CD1c-positive myeloid dendritic cell (primary cell): ENCODE data around the gene TRPM7.

Experiments
- DNase-seq: peaks from one replicate; pipeline ENCODE4 v3.0.0-alpha.2; 2016; ENCODE audit errors: extremely low spot score

The TRPM7 gene

DNA sequence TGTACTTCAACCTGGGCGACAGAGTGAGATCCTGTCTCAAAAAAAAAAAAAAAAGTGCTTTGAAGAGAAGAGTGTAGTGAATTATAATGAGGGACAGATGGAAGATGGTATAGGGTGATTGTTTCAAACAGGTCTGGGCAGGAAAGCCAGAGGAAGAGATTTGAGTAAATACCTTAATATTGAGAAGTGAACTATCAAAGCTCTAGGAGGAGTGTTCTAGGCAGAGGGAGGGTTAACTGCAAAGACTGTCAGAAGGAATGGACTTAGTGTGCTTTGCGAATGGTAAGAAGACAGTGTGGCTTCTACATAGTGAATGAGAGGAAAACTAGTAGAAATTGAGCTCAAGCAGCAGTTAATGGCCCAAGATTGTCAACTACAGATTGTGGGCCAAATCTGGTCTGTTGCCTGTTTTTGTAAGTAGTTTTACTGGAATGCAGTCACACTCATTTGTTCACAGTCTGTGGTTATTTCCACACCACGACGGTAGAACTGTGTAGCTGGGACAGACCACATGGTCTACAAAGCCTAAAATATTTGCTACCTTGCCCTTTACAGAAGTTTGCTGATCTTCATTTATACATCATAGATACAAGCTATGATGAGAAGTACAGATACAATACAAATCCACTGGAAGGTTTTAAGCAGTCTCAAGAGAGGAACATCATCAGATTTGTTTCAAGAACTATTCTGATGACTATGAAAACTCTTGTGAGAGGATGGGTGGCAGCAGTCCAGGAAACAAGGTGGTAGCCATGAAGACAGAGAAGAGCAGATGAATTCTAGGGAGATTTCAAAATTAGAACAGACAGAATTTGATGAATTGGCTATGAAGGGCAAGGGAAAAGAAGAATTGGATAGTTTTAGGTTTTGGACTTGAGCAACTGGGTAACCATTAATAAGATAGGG, 123.6 kb downstream of the TRPM7 start:
- DNase-seq: no peak

DNA sequence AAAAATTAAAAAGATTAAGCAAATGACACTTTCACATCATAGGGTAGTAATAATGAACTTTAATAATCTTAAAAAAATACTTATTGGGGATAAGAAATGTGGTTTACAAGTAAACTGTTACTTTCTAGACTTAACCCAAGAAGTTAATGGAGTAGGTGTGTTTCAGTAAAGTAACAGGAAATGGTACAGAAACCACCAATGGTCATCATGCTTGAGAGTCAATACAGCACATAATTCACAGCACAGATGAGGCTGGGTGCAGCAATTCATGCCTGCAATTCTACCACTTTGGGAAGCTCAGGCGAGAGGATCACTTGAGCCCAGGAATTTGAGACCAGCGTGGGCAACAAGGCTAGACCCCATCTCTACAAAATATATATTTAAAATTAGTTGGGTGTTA, 128.6 kb downstream of the TRPM7 start:
- no peak for DNase-seq

DNA sequence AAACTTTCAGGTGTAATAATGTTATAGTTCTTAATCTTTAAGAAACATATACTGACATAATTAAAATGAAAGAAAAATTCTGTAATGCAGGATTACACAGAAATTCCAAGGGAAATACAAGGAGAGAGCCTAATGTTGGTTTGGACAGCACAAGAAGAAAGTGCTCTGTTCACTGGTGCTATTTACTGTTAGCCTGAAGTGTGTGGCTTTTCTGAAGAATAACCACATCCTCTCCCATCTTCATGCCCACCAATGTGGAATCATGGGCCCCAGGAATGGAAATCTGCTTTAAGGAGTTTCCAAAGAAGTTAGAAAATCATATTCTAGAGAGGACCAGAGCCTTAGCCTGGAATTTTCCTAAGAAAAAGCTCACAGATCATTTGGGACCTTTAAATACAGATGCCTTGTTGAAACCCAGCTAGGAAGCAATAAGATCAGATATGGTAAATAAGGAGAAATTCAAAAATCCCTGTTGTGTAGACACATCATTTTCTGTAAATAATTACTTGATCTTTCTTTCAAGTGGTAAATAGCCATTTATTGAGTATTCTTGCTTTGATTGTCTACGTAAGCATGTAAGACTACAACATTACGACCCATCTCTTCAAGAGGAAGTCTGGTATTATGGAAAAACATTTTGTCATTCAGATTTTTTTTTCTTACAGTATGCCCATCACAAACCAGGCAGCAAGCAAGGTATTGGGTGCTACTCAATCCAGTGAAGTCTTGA, 129.8 kb downstream of the TRPM7 start:
- peak; percentile 20 for DNase-seq

DNA sequence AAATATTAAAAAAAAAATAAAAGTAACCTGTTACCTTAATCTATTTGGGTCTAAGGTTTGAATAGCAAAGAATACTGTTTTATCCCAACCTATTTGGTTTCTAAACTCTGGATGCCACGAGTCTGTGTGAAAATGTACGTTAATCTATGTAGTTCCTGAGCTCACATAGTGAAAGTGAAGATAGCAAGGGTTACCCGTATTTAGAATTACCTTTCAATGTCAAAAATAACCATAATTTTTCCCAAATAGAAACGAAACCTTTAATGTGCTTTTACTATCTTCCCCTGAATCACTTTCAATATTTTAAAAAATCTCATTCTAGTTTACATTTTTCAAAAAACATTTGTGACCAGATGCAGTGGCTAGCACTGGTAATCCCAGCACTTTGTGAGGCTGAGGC, 134.4 kb downstream of the TRPM7 start:
- DNase-seq: no peak

DNA sequence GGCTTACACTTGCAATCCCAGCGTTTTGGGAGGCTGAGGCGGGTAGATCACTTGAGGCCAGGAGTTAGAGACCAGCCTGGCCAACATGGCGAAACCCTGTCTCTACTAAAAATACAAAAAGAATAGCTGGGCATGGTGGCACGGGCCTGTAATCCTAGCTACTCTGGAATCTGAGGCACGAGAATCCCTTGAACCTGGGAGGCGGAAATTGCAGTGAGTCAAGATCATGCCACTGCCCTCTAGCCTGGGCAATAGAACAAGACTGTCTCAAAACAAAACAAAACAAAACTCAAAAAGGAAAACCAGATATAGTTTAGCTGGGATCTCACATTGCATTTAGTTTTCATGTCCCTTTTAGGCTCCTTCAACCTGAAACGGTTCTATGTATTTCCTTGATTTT, 137.3 kb downstream of the TRPM7 start:
- no peak for DNase-seq

DNA sequence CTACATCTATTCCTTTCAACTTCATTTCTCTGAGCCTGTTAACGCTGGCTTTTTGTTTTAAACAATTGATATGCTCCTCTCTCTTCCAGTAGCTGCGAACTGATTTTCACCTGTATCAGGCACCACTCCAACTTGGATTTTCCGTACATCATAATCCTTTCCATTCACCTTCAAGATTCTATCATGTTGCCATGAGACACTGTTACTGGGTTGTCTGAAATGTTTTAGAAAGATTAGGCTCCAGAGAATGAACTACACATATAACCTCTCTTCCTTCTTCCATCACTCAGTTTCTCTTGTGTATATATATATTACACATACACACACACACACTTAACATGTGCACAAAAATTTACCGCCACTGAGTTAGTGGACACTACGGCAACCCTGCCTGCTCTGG, 140.0 kb downstream of the TRPM7 start, which contains the start of gene USP50:
USP50 (minus strand) TSS at position 101 of the 400 bp plus-strand sequence. CDS start 141 bp downstream, outside the sequence.
- DNase-seq: no peak

DNA sequence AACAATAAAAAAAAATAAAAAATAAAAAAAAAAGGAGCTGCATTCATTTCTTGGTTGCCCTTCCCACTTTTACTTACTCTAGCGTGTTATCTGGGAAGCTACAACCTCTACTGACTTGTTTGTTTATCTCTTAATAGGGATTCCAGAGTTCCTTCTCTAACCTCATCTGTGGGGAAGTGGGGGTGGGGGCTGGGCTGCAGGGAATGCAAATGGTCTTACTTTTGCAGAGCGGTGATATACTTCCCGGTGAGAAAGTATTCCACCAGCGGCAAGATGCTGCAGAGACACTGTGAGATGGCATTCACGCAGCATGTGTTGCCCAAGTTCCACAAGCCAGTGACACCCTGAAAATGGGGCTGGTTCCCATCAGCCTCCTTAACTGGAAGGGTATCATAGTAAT, 142.2 kb downstream of the TRPM7 start:
- DNase-seq: no peak

DNA sequence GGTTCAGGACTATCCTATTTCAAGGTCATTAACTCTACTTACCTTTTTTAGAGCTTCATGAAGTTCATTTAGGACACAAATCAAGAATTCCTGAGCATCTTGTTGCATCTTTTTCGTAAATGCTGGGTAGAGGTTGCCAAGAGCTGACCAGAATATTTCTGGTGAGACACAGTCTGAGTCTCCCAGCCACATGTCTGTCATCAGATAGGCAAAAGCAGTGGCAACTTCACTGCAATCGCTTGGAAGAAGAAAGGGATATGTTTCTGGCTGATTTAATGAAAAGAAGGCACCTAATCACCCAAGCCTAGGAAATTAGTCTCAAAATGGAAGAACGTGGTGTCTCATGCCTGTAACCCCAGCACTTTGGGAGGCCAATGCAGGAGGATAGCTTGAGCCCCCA, 143.0 kb downstream of the TRPM7 start:
- DNase-seq: no peak

DNA sequence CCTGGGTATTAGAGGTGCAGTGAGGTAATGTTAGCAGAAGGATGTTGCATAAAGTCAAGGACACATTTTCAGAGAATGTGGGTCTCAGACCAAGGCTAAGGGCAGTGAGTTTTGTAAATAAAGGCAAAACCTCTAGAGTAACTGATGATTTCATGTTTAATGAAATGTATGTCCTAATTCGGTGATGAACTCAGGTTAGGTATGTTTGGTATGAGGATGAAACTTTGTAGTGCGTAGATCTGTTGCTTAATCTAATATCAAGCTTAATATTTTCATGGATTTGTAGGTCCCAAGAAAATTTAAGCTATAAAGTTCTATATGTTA, 143.7 kb downstream of the TRPM7 start:
- DNase-seq: no peak

DNA sequence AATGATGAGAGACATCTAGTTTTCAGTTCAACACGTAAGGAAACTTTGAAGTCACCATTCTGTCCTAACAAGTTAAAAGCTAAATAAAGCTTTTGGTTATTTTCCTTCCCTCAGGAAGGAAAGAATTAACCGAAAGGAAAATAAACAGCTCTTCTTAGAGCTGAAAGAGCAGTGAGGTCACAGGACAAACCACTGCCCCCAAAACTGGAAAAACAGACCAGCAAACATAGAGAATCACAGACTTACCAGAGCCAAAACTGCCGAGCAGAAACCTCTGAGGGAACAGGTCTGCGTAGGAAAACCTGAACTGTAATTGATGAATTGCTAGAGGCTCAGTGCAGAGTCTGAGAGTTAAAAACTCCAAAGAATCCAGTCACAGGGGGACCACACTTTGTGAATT, 154.8 kb downstream of the TRPM7 start:
- no peak for DNase-seq

DNA sequence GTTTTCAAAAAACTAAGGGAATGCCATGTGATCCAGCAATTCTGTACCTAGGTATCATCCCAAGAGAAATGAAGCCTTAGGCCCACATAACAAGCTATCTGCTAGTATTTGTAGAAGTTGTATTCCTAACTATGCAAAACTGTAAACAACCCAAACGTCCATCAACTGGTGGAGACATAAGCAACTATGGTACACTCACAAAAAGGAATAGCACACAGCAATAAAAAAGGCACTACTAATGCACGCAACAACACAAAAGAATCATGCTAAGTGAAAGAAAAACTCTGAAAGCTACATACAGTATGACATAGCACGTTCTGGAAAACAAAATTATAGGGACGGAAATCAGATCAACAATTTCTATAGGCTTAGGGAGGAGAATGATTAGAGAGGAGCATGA, 155.4 kb downstream of the TRPM7 start:
- no peak for DNase-seq

DNA sequence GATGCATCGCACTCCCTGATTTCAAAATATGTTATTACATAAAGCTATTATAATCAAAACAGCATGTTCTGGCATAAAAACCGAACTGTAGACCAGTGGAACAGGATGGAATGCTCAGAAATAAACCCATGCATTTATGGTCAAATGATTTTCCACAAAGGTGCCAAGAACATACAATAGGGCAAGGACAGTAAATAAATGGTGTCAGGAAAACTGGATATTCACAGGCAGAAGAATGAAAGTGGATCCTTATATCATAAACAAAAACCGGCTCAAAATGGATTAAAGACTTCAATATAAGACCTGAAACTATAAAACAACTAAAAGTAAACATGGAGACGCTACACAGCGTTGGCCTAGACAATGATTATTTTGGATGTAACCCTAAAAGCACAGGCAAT, 162.7 kb downstream of the TRPM7 start:
- DNase-seq: no peak

DNA sequence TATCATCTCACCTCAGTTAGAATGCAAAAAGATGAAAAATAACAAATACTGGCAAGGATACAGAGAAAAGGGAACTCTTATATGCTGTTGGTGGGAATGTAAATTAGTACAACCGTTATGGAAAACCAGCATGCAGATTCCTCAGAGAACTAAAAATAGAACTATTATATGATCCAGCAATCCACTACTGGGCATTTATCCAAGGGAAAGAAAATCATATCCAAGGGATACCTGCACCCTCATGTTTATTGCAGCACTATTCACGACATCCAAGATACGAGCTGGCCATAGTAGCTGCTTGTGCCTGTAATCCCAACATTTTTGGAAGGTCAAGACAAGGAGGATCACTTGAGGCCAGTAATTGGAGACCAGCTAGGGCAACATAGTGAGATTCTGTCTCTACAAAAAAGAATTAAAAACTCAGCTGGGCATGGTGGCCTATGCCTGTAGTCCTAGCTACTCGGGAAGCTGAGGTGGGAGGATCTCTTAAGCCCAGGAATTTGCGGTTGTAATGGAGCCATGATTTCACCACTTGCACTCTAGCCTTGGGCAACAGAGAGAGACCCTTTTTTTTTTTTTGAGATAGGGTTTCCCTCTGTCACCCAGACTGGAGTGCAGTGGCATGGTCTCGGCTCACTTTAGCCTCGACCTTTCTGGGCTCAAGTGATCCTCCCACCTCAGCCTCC, 166.7 kb downstream of the TRPM7 start:
- DNase-seq: no peak

DNA sequence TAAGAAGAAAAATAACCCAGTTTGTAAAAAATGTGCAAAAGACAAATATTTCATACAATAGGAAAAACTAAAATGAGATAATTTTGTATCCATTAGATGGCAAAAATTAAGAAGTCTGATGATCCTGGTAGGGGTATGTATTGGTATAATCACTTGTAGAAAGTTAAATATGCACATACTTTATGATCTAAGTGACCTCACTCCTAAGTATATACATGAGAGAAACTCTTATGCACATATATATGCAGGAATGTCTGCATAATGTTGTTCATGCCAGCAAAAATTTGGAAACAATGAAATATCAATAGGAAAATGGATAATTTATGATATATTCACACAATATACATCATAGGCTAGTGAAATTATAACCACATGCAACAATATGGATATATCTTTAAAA, 173.6 kb downstream of the TRPM7 start:
- DNase-seq: no peak
